NB4 (cell line): ENCODE data around the gene NOS3.

Source experiments
- DNase-seq: peaks from one replicate; pipeline ENCODE4 v3.0.0; 2010; ENCODE audit warnings: low read depth
- H3K4me3 ChIP-seq: one replicate; pipeline ENCODE4 v1.5.1; 2011; ENCODE audit warnings: mild to moderate bottlenecking, low read depth, low read length, moderate library complexity
- MYC ChIP-seq: IDR thresholded peaks from 2 replicates; pipeline ENCODE4 v1.6.1; 2011; ENCODE audit warnings: low read depth, low read length
- POLR2A ChIP-seq: IDR thresholded peaks from 2 replicates; pipeline ENCODE4 v1.6.1; 2011; ENCODE audit warnings: mild to moderate bottlenecking; ENCODE audit not compliant: insufficient read length; ENCODE audit errors: extremely low read depth
- TF ChIP-seq, protein P1 (sequence below): IDR thresholded peaks from 2 replicates; pipeline ENCODE4 v1.6.1; 2011; ENCODE audit warnings: low read depth, low read length
- TF ChIP-seq, protein P2 (sequence below): IDR thresholded peaks from one replicate; pipeline ENCODE4 v1.5.1; 2012; ENCODE audit warnings: low read depth, low read length

NOS3 gene

GRCh38 chr7:150954986-150955518, 35.8 kb upstream of the NOS3 start:
- peak; percentile 48 for DNase-seq
- peak overlapping the region; percentile 49 for H3K4me3 ChIP-seq
- TF ChIP-seq, protein P1, sequence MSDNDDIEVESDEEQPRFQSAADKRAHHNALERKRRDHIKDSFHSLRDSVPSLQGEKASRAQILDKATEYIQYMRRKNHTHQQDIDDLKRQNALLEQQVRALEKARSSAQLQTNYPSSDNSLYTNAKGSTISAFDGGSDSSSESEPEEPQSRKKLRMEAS, result no peak
- TF ChIP-seq, protein P2, sequence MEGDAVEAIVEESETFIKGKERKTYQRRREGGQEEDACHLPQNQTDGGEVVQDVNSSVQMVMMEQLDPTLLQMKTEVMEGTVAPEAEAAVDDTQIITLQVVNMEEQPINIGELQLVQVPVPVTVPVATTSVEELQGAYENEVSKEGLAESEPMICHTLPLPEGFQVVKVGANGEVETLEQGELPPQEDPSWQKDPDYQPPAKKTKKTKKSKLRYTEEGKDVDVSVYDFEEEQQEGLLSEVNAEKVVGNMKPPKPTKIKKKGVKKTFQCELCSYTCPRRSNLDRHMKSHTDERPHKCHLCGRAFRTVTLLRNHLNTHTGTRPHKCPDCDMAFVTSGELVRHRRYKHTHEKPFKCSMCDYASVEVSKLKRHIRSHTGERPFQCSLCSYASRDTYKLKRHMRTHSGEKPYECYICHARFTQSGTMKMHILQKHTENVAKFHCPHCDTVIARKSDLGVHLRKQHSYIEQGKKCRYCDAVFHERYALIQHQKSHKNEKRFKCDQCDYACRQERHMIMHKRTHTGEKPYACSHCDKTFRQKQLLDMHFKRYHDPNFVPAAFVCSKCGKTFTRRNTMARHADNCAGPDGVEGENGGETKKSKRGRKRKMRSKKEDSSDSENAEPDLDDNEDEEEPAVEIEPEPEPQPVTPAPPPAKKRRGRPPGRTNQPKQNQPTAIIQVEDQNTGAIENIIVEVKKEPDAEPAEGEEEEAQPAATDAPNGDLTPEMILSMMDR, result no peak
- no peak for TF ChIP-seq POLR2A
- no peak; the same call in 1 of the 2 replicates for TF ChIP-seq MYC

DNA sequence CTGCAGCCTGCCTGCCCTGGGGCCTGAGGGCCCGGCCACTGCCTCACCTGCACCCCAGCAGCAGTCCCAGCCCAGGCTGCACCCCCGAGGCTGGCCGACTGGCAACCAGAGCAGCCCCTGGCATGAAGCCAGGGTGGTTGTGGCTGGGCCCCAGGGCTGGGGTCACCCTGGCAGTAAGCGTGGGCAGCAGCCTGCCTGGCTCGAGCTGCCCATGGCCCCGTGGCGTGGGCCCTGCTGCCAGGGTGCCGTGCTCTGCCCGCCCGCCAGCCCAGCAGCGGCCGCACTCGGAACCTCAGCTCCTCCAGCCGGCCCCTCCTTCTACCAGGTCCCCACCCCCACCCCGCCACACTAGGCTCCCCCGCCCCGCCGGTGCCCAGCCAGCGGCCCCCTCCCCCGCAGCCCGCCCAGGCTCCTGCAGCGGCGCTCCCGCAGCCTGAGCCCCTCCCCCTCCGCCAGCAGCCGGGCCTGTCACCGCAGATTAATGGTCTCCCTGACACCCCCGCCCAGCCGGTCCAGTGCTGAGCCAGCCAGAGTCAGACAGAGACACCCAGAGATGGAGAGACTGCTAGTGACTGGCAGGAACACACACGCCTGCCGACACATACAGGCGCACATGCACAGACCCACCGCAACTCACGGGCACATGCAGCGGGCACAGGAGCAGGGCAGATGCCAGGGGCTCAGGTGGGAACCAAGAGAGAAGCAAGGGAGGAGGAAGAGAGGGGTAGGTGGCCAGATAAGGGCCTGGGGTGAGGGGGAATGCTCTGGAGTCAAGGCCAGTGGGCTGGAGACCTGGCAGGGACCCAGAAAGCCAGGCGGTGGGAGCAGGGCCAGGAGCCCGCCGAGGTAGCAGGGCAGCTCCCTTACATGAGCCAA, 35.1 kb upstream of the NOS3 start:
- peak; percentile 88 for DNase-seq
- TF ChIP-seq, protein P1, result peak; percentile 57; the same call in 1 of the 2 replicates
- TF ChIP-seq POLR2A, result no peak

GRCh38 chr7:150956395-150957132, 34.3 kb upstream of the NOS3 start:
- DNase-seq, result no peak
- TF ChIP-seq, protein P1, result no peak
- TF ChIP-seq, protein P2, result no peak
- no peak for TF ChIP-seq POLR2A
- no peak for TF ChIP-seq MYC
- H3K4me3 ChIP-seq, result no peak overlapping the region

More for the DNA sequence above, 35.1 kb upstream of the NOS3 start:
- H3K4me3 ChIP-seq, result peak overlapping the region; percentile 49

- DNase-seq, result no peak
- TF ChIP-seq, protein P1, result no peak
- TF ChIP-seq POLR2A (no peak), MYC (no peak)
- TF ChIP-seq, protein P2, result no peak
- H3K4me3 ChIP-seq, result no peak overlapping the region
These were observed 33.4 kb upstream of the NOS3 start for GRCh38 chr7:150957133-150958020.

DNA sequence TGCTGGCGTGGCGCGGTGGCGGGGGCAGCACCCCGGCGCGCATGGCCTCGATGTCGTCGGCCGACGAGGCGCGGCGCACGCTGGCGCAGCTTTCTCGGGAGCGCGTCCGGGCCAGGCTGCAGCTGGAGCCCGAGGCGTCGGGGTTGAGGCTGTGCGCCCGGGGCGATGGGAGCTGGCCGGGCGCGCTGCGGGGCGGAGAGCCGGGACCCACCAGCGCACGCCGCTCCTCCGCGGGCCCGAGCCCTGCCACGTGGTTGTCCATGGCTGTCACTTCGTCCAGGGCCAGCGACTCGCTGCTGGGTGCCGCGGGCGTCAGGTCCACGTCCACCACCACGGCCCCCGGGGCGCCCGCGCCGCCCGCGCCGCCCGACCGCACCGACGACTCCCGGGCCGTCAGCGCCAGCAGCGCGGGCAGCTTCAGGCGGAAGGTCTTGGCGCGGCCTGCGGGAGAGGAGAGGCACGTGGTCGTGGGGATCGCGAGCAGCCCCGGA, 32.7 kb upstream of the NOS3 start:
- TF ChIP-seq MYC, result no peak
- H3K4me3 ChIP-seq, result no peak overlapping the region
- DNase-seq, result no peak

DNA sequence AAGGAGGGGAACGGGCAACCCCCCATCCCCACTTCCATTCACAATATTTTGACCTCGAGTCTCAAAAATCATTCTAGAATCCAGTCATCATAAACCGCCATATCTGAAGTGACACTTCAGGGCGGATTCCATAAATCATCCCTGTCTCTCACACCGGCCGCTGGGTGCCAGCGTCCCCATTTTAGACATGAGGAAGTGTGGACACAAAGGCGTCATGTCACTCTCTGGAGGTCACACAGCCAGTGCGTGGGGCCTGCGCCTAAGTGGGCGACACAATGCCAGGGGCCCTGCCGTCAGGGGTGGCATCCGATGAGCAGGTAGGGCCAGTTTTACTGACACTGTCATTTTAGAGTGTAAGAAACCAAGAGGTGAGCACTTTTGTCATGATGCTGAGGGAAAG, 32.2 kb upstream of the NOS3 start:
- peak; percentile 19 for DNase-seq
- TF ChIP-seq, protein P2, result no peak
- TF ChIP-seq, protein P1, result no peak
- TF ChIP-seq MYC (no peak), POLR2A (no peak)
- H3K4me3 ChIP-seq, result no peak overlapping the region
